Colonic mucosa (tissue), 4 donors: ENCODE measurements around the gene PLCXD1. TPM values are rescaled to one million over a fixed set of nuclear protein-coding genes. Genes with fewer than 3 reads are reported as not detected.

Source experiments
- DNase-seq: peaks from one replicate; pipeline ENCODE4 v3.0.0-alpha.2; 2020
- H3K27ac ChIP-seq: fragments of 200-600 bp; one replicate; pipeline ENCODE4 v1.8.0; 2021
- H3K27me3 ChIP-seq: fragments of 200-600 bp; one replicate; pipeline ENCODE4 v1.8.0; 2021
- H3K36me3 ChIP-seq: fragments of 200-600 bp; one replicate; pipeline ENCODE4 v1.8.0; 2021
- H3K4me1 ChIP-seq: fragments of 200-600 bp; one replicate; pipeline ENCODE4 v1.8.0; 2021; ENCODE audit warnings: mild to moderate bottlenecking
- H3K4me3 ChIP-seq: fragments of 200-600 bp; one replicate; pipeline ENCODE4 v1.8.0; 2021
- H3K9ac ChIP-seq, 2 donors: one replicate each; pipeline ENCODE4 v1.7.0; 2013; ENCODE audit warnings: control low read depth in 2 of 2, low read depth in 2 of 2, low read length in 2 of 2
- H3K9me3 ChIP-seq: fragments of 200-600 bp; one replicate; pipeline ENCODE4 v1.8.0; 2021
- intact Hi-C: fragments of 100-400 bp; cut with DNase I; formaldehyde crosslinking; loops from one replicate; pipeline ENCODE4 v1.14.1; 2022
- total RNA-seq, 2 donors: library from RNA; stranded (reverse); fragmentation: NEBNext Ultra II Directional in 1 of 2; extraction: Animal tissue kit (Norgen Biotek cat#: 25700) in 1 of 2; gene quantifications; one replicate each; pipeline ENCODE4 v1.2.1, GENCODE V29; 2021
- TF ChIP-seq, protein P1 (sequence below): fragments of 200-600 bp; IDR thresholded peaks from one replicate; pipeline ENCODE4 v1.8.0; 2022; ENCODE audit warnings: antibody characterized with exemption, mild to moderate bottlenecking
- donor health status: healthy.
- donor health status: DM: no; HTN: no; CAD: no.
- donor health status: DM: no; HTN: no; CAD: no.

The PLCXD1 gene
- total RNA-seq, 2 donors from 2014 or later = 11.0 to 23.8 TPM

DNA sequence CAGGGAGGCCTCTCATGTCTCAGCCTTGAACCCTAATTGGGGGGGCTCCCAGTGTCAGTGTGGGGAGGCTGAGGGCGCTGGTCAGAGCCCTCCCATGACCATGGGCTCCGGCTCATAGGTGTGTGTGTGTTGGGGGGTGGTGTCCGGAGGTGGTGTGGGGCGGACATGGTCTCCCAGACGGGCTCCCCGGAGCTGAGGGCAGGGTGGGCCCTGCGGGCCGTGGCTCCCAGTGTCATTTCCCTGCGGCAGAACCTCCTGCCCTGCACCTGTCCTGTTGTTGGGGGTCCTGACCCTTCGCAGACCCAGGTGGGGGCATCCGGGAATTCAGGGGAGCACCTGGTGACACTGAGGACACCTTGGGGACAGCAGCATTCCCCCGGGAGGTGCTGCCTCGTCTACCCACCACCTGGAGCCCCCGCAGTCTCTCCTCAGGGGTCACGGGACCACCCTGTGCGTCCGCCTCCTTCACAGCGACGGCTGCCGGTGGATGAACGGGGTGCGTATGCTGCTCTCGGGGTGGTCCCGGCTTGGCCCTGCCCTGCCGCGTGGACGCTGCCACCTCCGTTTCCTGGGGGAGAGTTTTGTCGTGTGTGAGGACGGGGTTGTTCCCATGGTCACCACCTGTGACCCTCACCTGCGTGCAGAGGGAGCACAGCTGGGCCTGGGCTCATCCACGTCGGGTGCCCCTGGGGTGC, 51.9 kb downstream of the PLCXD1 start:
- no peak overlapping the region for H3K9ac ChIP-seq
- DNase-seq = no peak
- H3K4me1 ChIP-seq = no peaks in the 10 kb centered on the region
- no peaks in the 10 kb centered on the region for H3K9me3 ChIP-seq
- no peak overlapping the region for H3K4me3 ChIP-seq
- no peak overlapping the region for H3K27ac ChIP-seq
- H3K27me3 ChIP-seq = peaks cover 17% of the 10 kb centered on the region
- H3K36me3 ChIP-seq = no peaks in the 10 kb centered on the region
- TF ChIP-seq, protein P1, sequence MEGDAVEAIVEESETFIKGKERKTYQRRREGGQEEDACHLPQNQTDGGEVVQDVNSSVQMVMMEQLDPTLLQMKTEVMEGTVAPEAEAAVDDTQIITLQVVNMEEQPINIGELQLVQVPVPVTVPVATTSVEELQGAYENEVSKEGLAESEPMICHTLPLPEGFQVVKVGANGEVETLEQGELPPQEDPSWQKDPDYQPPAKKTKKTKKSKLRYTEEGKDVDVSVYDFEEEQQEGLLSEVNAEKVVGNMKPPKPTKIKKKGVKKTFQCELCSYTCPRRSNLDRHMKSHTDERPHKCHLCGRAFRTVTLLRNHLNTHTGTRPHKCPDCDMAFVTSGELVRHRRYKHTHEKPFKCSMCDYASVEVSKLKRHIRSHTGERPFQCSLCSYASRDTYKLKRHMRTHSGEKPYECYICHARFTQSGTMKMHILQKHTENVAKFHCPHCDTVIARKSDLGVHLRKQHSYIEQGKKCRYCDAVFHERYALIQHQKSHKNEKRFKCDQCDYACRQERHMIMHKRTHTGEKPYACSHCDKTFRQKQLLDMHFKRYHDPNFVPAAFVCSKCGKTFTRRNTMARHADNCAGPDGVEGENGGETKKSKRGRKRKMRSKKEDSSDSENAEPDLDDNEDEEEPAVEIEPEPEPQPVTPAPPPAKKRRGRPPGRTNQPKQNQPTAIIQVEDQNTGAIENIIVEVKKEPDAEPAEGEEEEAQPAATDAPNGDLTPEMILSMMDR = no peak
- intact Hi-C loops = no loop called here

DNA sequence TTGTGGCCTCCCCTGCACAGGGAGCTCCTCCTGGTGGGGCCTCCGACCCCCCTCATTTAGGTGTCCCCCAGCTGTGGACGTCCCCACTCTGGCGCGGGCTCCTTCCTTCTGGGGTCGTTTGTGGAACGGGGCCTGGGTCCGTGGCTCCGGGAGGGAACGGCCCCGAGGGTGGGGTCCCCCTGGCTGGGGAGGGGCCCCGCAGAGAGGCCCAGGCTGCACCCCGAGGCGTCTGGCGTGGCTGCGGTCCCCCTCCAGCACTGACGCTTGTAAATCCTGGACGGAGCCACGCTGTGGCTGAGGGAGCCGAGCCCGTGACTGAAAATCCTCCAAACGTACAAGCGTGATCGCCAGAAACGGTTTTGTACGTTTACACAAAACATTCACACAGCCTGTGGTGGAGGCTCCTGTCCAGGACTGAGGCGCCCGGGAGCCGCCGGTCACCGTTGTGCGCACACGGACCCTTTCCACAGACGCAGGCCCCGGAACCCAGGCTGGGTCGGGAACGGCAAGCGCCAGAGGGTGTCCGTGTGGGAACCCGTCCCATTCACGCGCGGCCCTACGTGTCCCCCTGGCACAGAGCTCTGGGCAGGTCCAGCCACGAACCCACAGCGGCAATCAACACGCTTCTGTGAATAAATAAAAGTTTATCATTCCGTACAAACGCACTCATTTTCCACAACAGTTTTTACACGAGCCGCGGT, 52.6 kb downstream of the PLCXD1 start:
- no peaks in the 10 kb centered on the region for H3K36me3 ChIP-seq

DNA sequence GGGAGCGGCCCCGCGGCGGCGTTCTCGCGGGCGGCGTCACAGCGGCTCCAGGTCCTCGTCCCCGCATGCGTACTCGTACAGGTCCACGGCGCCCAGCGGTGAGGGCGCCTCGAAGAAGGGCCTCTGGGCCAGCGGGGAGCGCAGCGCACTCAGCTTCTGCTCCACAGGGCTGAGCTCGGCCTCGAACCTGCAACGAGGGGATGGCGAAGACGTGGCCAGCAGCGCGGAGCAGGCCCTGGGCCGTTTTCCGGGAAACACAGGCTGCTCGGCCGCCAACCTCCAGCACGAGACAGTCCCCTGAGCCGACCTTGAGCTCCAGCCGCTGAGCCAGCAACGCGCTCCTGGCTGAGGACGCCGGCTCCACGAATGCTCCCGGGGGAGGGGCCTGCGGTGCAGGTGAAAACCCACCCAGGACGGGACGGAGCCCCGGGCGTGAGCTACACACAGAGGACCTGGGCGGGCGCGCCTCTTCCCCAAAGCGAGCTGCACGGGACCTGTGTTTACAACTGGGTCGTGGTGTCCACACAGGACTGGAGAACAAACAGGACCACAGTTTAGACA, 53.2 kb downstream of the PLCXD1 start:
- no peak for DNase-seq
- Histone ChIP-seq H3K27me3 (peaks cover 17% of the 10 kb centered on the region), H3K9me3 (no peaks in the 10 kb centered on the region), H3K9ac (no peak overlapping the region), H3K27ac (no peak overlapping the region), H3K36me3 (no peaks in the 10 kb centered on the region), H3K4me3 (no peak overlapping the region), H3K4me1 (no peaks in the 10 kb centered on the region)
- TF ChIP-seq, protein P1 = no peak
- intact Hi-C loops = no loop called here

More for the DNA sequence above, 52.6 kb downstream of the PLCXD1 start:
- no peak overlapping the region for H3K9ac ChIP-seq
- intact Hi-C loops = no loop called here
- H3K27ac ChIP-seq = no peak overlapping the region
- no peaks in the 10 kb centered on the region for H3K4me1 ChIP-seq
- TF ChIP-seq, protein P1 = no peak
- peaks cover 17% of the 10 kb centered on the region for H3K27me3 ChIP-seq
- no peak overlapping the region for H3K4me3 ChIP-seq
- DNase-seq = no peak
- no peaks in the 10 kb centered on the region for H3K9me3 ChIP-seq

DNA sequence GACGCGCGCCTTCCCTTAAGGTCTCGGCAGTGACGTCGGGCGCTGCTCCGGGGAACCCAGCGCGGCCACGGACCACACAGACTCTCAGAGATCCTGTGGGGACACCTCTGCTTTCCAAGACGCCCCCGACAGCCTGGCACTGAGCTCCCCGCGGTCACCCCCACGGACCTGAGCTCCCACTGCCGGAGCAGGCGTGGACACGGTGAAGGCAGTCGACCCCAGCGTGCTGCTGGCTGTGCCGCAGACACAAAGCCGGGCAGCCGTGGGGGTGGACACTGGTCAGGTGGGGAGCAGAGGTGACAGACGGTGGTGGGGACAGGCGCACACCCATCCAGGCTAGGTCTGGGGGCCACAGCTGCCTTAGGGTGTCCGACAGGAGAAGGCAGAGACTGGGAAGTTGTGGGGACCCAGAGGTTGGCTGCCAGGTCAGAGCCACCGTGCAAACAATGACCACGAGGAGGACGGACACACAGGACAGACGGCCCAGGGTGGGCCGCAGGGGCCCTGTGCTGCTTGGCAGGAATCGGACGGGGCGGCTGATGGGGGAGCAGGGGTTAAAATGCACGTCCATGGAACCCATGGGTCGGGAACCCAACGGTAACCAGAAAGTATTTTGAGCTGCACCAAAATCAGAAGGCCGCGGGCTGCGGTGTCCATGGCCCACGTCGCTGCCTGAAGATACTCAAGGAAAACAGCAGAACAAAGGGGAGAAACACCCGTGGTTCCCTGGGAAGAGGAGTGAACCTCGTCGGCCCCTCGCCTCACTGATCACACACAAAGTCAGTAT, 54.0 kb downstream of the PLCXD1 start:
- no peak overlapping the region for H3K4me3 ChIP-seq
- intact Hi-C loops = no loop called here
- H3K27ac ChIP-seq = no peak overlapping the region
- H3K36me3 ChIP-seq = no peaks in the 10 kb centered on the region
- no peak overlapping the region for H3K9ac ChIP-seq
- peaks cover 17% of the 10 kb centered on the region for H3K27me3 ChIP-seq
- H3K9me3 ChIP-seq = no peaks in the 10 kb centered on the region
- H3K4me1 ChIP-seq = no peaks in the 10 kb centered on the region
- DNase-seq = no peak
- TF ChIP-seq, protein P1 = no peak

DNA sequence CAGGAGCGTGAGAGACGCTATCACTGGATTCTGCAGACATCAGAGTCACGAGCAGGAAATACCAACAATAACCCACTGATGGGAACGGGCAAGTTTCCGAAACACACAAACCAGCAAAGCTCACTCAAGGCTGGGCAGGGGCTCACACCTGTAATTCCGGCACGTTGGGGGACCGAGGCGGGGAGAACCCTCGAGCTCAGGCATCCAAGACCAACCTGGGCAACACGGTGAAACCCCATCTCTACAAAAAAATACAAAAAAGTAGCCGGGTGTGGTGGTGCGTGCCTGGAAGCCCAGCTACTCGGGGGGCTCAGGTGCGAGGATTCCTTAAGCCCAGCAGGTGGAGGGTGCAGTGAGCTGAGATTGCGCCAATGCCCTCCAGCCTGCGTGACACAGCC, 54.6 kb downstream of the PLCXD1 start:
- Histone ChIP-seq H3K27me3 (peaks cover 11% of the 10 kb centered on the region), H3K4me1 (no peaks in the 10 kb centered on the region), H3K27ac (no peak overlapping the region), H3K36me3 (no peaks in the 10 kb centered on the region), H3K9me3 (no peaks in the 10 kb centered on the region), H3K9ac (no peak overlapping the region), H3K4me3 (no peak overlapping the region)
- DNase-seq = no peak
- intact Hi-C loops = no loop called here
- TF ChIP-seq, protein P1 = no peak
